GM19239 (cell line): ENCODE data around the gene GOLGA8S.
"Not testable (repeated sequence)": the region's sequence is repeated elsewhere in the genome, so short reads cannot be mapped to it uniquely, and the experiment has no call there.

Experiments
- DNase-seq: peaks from one replicate; pipeline ENCODE4 v3.0.0; 2011; ENCODE audit warnings: low spot score; ENCODE audit not compliant: insufficient read length
- FAIRE-seq: peaks from 2 replicates; lab custom pipeline; 2011; peaks lifted over from hg19 to GRCh38; lab: Jason Lieb, UNC

The GOLGA8S gene

GRCh38 chr15:23395030-23395692, 40.6 kb downstream of the GOLGA8S start:
- no peak for FAIRE-seq
- no peak for DNase-seq

- DNase-seq (no peak), FAIRE-seq (no peak)
Observed at GRCh38 chr15:23395832-23396231, 41.3 kb downstream of the GOLGA8S start.

DNA sequence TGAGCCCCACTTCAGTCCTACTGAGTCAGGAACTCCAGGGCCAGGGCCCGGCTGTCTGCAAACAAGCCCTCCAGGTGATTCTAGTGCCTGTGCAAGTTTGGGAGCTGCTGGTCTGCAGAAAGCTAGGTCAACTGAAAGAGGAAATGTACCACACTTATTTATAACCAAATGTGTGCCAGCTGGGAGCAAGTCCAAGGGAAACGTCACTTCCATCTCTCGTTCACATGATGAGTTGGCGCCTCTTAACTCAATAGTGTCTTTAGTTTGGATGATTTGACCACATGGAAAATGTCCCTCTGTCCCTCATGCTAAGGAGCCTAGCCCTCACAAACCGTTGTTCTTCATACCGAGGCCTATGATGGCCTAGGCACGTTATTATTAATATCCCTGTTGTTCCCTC, 43.2 kb downstream of the GOLGA8S start:
- DNase-seq (no peak), FAIRE-seq (no peak)

- not testable (repeated sequence) for FAIRE-seq
Observed at GRCh38 chr15:23398357-23398756, 43.8 kb downstream of the GOLGA8S start.

GRCh38 chr15:23399207-23399606, 44.7 kb downstream of the GOLGA8S start:
- FAIRE-seq, DNase-seq: not testable (repeated sequence)

More at GRCh38 chr15:23398357-23398756, 43.8 kb downstream of the GOLGA8S start:
- DNase-seq = not testable (repeated sequence)

- DNase-seq (no peak), FAIRE-seq (no peak)
Observed at GRCh38 chr15:23401627-23402026, 47.1 kb downstream of the GOLGA8S start.

GRCh38 chr15:23402140-23402539, 47.6 kb downstream of the GOLGA8S start:
- no peak for DNase-seq
- FAIRE-seq = no peak

- no peak for FAIRE-seq
- no peak for DNase-seq
Observed at GRCh38 chr15:23402544-23402943, 48.0 kb downstream of the GOLGA8S start.

GRCh38 chr15:23403550-23403949, 49.0 kb downstream of the GOLGA8S start:
- DNase-seq = no peak
- FAIRE-seq = no peak

GRCh38 chr15:23411841-23412240, 57.3 kb downstream of the GOLGA8S start:
- FAIRE-seq = no peak
- no peak for DNase-seq

GRCh38 chr15:23412881-23413600, 58.5 kb downstream of the GOLGA8S start:
- DNase-seq, FAIRE-seq: not testable (repeated sequence)
